Mucosa of descending colon (tissue), 3 donors: Measurements from ENCODE around the gene APCDD1L. TPM values are rescaled to one million over a fixed set of nuclear protein-coding genes. Genes with fewer than 3 reads are reported as not detected.

Experiments
- ATAC-seq: fragments of 200-7000 bp; cut with Tn5 transposase; one replicate; pipeline ENCODE4 v1.9.1; 2020; ENCODE audit warnings: mild to moderate bottlenecking, moderate library complexity
- DNase-seq, 3 donors: peaks; one replicate each; pipeline ENCODE4 v3.0.0-alpha.2; 2020
- H3K36me3 ChIP-seq: fragments of 200-600 bp; one replicate; pipeline ENCODE4 v1.8.0; 2021; ENCODE audit warnings: low read depth, mild to moderate bottlenecking
- H3K4me1 ChIP-seq: fragments of 200-600 bp; one replicate; pipeline ENCODE4 v1.8.0; 2021; ENCODE audit warnings: low read depth, mild to moderate bottlenecking
- H3K4me3 ChIP-seq: fragments of 200-600 bp; one replicate; pipeline ENCODE4 v1.8.0; 2021; ENCODE audit warnings: mild to moderate bottlenecking
- H3K9me3 ChIP-seq: fragments of 200-600 bp; one replicate; pipeline ENCODE4 v1.8.0; 2021; ENCODE audit warnings: mild to moderate bottlenecking
- intact Hi-C, 2 donors: fragments of 100-400 bp; cut with DNase I in 1 of 2; cut with micrococcal nuclease in 1 of 2; formaldehyde crosslinking; loops; one replicate each; pipeline versions ENCODE4 v1.11.0 to v1.11.1; 2022; cut with DNase I, micrococcal nuclease
- total RNA-seq, 3 donors: library from RNA; stranded (reverse); fragmentation: NEBNext Ultra II Directional in 2 of 3; extraction: Animal tissue kit (Norgen Biotek cat#: 25700) in 2 of 3; gene quantifications; one replicate each; pipeline versions ENCODE4 v1.2.1 to v1.2.4, GENCODE V29; 2021 to 2023
- TF ChIP-seq, protein P1 (sequence below): fragments of 200-600 bp; IDR thresholded peaks from one replicate; pipeline ENCODE4 v1.8.0; 2022; ENCODE audit warnings: antibody characterized with exemption, mild to moderate bottlenecking
- donor health status: DM: no; HTN: no; CAD: no; lungs with moderate emphysema.
- donor health status: DM: no; HTN: no; CAD: no.
- donor health status: DM: no; HTN: yes; CAD: no.

APCDD1L gene
- total RNA-seq, 3 donors from 2014 or later = 0.23 to 0.57 (median 0.29) TPM

DNA sequence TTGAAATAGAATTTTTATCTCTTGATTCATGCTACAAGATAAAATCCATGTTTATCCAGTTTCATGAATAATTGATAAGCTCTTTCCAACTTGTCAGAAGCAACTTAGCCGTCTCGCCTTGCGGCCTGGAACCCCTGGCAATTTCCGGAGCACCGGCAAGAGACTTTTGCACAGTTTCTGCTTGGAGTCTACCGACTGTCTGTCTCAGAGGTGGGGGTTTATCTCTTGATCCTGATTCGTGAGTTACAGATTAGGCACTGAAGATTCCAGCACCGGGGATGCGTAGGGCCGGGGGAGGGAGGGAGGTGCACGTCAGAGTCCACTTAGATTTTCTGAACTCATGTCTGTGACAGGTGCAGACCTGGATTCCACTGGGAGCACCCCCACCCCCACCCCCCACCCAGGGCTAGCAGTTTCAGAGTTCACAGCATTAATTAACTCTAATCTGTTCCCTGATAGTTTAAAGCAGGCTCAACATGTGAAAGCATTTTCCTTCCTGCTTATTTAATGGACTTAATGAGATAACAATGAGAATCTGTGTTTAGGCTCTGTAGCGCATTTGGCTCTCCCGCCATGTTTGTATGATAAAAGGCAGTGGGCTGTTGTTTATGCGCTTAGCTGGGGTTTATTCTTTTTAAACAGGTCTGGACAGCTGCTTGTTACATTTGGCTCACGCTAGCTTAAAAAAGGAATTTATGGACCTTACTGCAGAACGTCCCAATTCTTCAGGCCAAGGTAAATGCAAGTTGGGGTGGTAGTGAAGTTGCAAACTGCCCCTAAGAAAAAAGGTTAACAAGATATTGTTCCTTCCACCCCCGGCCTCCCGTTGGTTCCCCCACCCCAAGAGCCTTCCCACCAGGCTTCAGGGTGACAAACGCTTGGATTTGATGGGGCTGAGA, 8.1 kb upstream of the APCDD1L start:
- intact Hi-C loops = no loop called here
- no peak overlapping the region for H3K4me3 ChIP-seq
- ATAC-seq = no peak
- no peaks in the 10 kb centered on the region for H3K36me3 ChIP-seq
- TF ChIP-seq, protein P1, sequence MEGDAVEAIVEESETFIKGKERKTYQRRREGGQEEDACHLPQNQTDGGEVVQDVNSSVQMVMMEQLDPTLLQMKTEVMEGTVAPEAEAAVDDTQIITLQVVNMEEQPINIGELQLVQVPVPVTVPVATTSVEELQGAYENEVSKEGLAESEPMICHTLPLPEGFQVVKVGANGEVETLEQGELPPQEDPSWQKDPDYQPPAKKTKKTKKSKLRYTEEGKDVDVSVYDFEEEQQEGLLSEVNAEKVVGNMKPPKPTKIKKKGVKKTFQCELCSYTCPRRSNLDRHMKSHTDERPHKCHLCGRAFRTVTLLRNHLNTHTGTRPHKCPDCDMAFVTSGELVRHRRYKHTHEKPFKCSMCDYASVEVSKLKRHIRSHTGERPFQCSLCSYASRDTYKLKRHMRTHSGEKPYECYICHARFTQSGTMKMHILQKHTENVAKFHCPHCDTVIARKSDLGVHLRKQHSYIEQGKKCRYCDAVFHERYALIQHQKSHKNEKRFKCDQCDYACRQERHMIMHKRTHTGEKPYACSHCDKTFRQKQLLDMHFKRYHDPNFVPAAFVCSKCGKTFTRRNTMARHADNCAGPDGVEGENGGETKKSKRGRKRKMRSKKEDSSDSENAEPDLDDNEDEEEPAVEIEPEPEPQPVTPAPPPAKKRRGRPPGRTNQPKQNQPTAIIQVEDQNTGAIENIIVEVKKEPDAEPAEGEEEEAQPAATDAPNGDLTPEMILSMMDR = no peak
- H3K4me1 ChIP-seq = no peaks in the 10 kb centered on the region
- H3K9me3 ChIP-seq = peaks cover 12% of the 10 kb centered on the region
- no peak for DNase-seq

GRCh38 chr20:58522666-58523065, 7.5 kb upstream of the APCDD1L start:
- no peak for DNase-seq
- H3K4me1 ChIP-seq = no peaks in the 10 kb centered on the region
- no peaks in the 10 kb centered on the region for H3K36me3 ChIP-seq
- TF ChIP-seq, protein P1 = no peak
- intact Hi-C loops = no loop called here
- H3K4me3 ChIP-seq = no peak overlapping the region
- ATAC-seq = no peak
- peaks cover 12% of the 10 kb centered on the region for H3K9me3 ChIP-seq

GRCh38 chr20:58521763-58522162, 6.6 kb upstream of the APCDD1L start:
- intact Hi-C loops = no loop called here
- Histone ChIP-seq H3K36me3 (no peaks in the 10 kb centered on the region), H3K9me3 (peaks cover 8% of the 10 kb centered on the region), H3K4me1 (no peaks in the 10 kb centered on the region), H3K4me3 (no peak overlapping the region)
- TF ChIP-seq, protein P1 = no peak
- DNase-seq (no peak), ATAC-seq (no peak)

DNA sequence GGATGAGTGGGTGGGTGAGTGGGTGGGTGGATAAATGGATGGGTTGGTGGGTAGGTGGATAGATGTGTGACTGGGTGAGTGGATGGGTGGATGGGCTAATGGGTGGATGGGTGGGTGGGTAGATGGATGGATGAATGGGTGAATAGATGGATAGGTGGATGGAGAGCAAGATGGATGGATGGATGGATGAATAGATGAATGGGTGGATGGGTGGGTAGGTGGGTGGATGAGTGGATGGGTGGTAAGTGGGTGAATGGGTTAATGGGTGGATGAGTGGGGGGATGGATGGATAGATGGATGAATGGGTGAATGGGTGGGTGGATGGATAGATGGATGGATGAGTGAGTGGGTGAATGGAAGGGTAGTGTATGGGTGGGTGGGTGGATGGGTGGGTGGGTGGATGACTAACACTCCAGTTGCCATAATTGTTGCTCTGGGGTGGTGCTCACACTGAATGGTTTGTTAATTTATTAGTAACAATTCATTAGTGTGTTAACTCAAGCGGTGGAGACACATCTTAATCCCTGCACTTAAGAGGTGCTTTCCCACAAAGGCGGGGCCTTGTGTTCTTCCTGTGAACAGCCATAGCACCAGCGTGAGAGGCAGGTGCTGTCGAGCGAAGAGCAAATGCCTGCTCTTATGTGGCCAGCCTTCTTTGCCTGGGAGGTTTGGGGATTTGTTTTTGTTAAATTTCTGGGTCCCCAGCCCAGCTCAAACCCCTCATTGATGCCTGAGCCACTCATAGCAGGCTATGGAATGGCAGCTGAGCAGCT, 4.9 kb upstream of the APCDD1L start:
- intact Hi-C loops = no loop called here
- H3K4me3 ChIP-seq = no peak overlapping the region
- TF ChIP-seq, protein P1 = no peak
- DNase-seq = no peak
- no peak for ATAC-seq
- H3K36me3 ChIP-seq = no peaks in the 10 kb centered on the region
- H3K4me1 ChIP-seq = no peaks in the 10 kb centered on the region
- H3K9me3 ChIP-seq = no peaks in the 10 kb centered on the region

DNA sequence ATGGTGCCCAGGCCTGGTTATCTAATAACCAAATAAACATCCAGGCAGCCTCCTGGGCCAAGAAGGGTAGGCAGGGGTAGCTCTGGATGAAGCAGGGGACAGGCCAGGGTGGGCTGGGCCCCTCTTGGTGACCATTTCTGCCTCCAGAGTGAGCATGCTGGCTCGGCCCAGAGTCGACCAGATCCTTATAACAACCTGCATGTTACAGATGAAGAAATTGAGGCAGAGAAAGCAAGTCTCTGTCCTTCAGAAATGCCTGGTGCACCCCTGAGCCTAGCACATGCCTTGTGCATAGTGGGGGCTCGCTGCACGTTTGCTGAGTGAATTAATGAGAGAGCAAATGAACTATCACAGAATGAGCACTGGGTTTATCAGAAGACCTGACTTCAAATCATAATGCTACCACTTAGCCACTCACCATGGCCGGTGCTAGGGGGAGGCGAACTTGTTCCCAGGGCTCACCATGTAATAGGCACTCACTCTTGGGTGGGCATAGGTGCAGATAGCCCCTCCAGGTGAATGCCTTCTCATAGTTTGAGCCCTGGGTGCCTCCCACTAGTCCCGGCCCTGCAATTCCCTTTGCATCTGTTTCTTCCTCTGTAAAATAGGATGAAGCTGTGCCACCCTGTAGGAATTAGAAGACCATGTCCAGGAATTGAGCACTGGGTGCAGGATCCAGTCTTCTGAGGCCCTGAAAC, 3.8 kb upstream of the APCDD1L start:
- TF ChIP-seq, protein P1 = no peak
- no peaks in the 10 kb centered on the region for H3K4me1 ChIP-seq
- no peaks in the 10 kb centered on the region for H3K36me3 ChIP-seq
- ATAC-seq (no peak), DNase-seq (no peak)
- no peak overlapping the region for H3K4me3 ChIP-seq
- intact Hi-C loops = no loop called here
- H3K9me3 ChIP-seq = no peaks in the 10 kb centered on the region
